WTC11 (cell line): ENCODE results near the gene KIF26A. TPM values are rescaled to one million over a fixed set of nuclear protein-coding genes. Genes with fewer than 3 reads are reported as not detected.

Source experiments
- ATAC-seq: fragments of 200-7000 bp; cut with Tn5 transposase; 2 replicates; pipeline ENCODE4 v1.10.0; 2021; ENCODE audit warnings: mild to moderate bottlenecking, moderate library complexity
- CTCF ChIA-PET: fragments of 300-600 bp; sonication (Branson Sonifier 250); formaldehyde crosslinking; loops from one replicate; lab custom pipeline; 2021; ENCODE audit warnings: antibody characterized with exemption; lab: Charles Lee
- POLR2A ChIA-PET: fragments of 350-600 bp; sonication (Branson Sonifier 250); formaldehyde crosslinking; loops from one replicate; lab custom pipeline; 2021; ENCODE audit warnings: antibody characterized with exemption; lab: Charles Lee
- DNase-seq: peaks from one replicate; pipeline ENCODE4 v3.0.0; 2021; ENCODE audit warnings: low spot score
- H3K27ac Mint-ChIP-seq: 2 replicates; pipeline ENCODE4 v1.8.0; 2021; ENCODE audit warnings: mixed read lengths
- H3K27me3 Mint-ChIP-seq: 2 replicates; pipeline ENCODE4 v1.8.0; 2021; ENCODE audit warnings: low read depth, mild to moderate bottlenecking, moderate library complexity, mixed read lengths
- H3K36me3 Mint-ChIP-seq: 2 replicates; pipeline ENCODE4 v1.8.0; 2021; ENCODE audit warnings: mixed read lengths
- H3K4me1 Mint-ChIP-seq: 2 replicates; pipeline ENCODE4 v1.8.0; 2022; ENCODE audit warnings: mixed read lengths
- H3K4me3 Mint-ChIP-seq: 2 replicates; pipeline ENCODE4 v1.8.0; 2021; ENCODE audit warnings: mild to moderate bottlenecking, moderate library complexity, mixed read lengths
- H3K9me3 Mint-ChIP-seq: 2 replicates; pipeline ENCODE4 v1.8.0; 2021; ENCODE audit warnings: mixed read lengths
- CREM ChIP-seq: sonication (generic); formaldehyde crosslinking; IDR thresholded peaks from 2 replicates; pipeline ENCODE4 v1.8.1; 2022; ENCODE audit warnings: mild to moderate bottlenecking, missing genetic modification reagents, moderate library complexity
- ELF4 ChIP-seq: sonication (generic); formaldehyde crosslinking; IDR thresholded peaks from 2 replicates; pipeline ENCODE4 v1.8.1; 2022; ENCODE audit warnings: low read depth, mild to moderate bottlenecking, moderate library complexity, missing genetic modification reagents
- FOXK1 ChIP-seq: sonication (generic); formaldehyde crosslinking; IDR thresholded peaks from 2 replicates; pipeline ENCODE4 v1.8.0; 2022; ENCODE audit warnings: mild to moderate bottlenecking, moderate library complexity, missing genetic modification reagents
- IRF2 ChIP-seq: sonication (generic); formaldehyde crosslinking; IDR thresholded peaks from 2 replicates; pipeline ENCODE4 v1.8.0; 2022; ENCODE audit warnings: low read depth, missing genetic modification reagents, borderline replicate concordance
- JAZF1 ChIP-seq: fragments of 250-450 bp; sonication (Bioruptor Pico); IDR thresholded peaks from 2 replicates; pipeline ENCODE4 v1.9.0; 2021; ENCODE audit warnings: moderate library complexity, mild to moderate bottlenecking, inconsistent platforms
- NFYB ChIP-seq: sonication (generic); formaldehyde crosslinking; conservative IDR thresholded peaks from 2 replicates; pipeline ENCODE4 v1.8.0; 2022; ENCODE audit warnings: low read depth, missing genetic modification reagents
- NR1H2 ChIP-seq: sonication (generic); formaldehyde crosslinking; IDR thresholded peaks from 2 replicates; pipeline ENCODE4 v1.9.0; 2021; ENCODE audit warnings: mild to moderate bottlenecking, moderate library complexity, missing genetic modification reagents
- SOX15 ChIP-seq: fragments of 250-450 bp; sonication (Bioruptor Pico); IDR thresholded peaks from 2 replicates; pipeline ENCODE4 v1.9.0; 2021; ENCODE audit warnings: mild to moderate bottlenecking
- SP1 ChIP-seq: sonication (generic); formaldehyde crosslinking; conservative IDR thresholded peaks from 2 replicates; pipeline ENCODE4 v1.8.1; 2022; ENCODE audit warnings: missing genetic modification reagents
- ZNF263 ChIP-seq: sonication (generic); formaldehyde crosslinking; IDR thresholded peaks from 2 replicates; pipeline ENCODE4 v1.8.1; 2022; ENCODE audit warnings: low read depth, mild to moderate bottlenecking, moderate library complexity, missing genetic modification reagents
- ZNF396 ChIP-seq: fragments of 250-450 bp; sonication (Bioruptor Pico); IDR thresholded peaks from 2 replicates; pipeline ENCODE4 v1.8.0; 2021; ENCODE audit warnings: mild to moderate bottlenecking, moderate library complexity, borderline replicate concordance
- total RNA-seq: library from RNA; stranded (reverse); gene quantifications from 3 replicates; pipeline ENCODE4 v1.2.3, GENCODE V29; 2021
- TF ChIP-seq, protein P1 (sequence below): fragments of 250-450 bp; sonication (Bioruptor Pico); IDR thresholded peaks from 2 replicates; pipeline ENCODE4 v1.9.0; 2021; ENCODE audit warnings: moderate library complexity, mild to moderate bottlenecking, inconsistent platforms, borderline replicate concordance
- TF ChIP-seq, protein P2 (sequence below): sonication (generic); formaldehyde crosslinking; IDR thresholded peaks from 2 replicates; pipeline ENCODE4 v1.8.1; 2023; ENCODE audit warnings: mild to moderate bottlenecking, missing genetic modification reagents
- TF ChIP-seq, protein P3 (sequence below): sonication (generic); formaldehyde crosslinking; IDR thresholded peaks from 2 replicates; pipeline ENCODE4 v1.8.0; 2023; ENCODE audit warnings: missing genetic modification reagents, mild to moderate bottlenecking, borderline replicate concordance

Gene KIF26A
- total RNA-seq, 1 experiment from 2014 or later: 53.4 TPM

DNA sequence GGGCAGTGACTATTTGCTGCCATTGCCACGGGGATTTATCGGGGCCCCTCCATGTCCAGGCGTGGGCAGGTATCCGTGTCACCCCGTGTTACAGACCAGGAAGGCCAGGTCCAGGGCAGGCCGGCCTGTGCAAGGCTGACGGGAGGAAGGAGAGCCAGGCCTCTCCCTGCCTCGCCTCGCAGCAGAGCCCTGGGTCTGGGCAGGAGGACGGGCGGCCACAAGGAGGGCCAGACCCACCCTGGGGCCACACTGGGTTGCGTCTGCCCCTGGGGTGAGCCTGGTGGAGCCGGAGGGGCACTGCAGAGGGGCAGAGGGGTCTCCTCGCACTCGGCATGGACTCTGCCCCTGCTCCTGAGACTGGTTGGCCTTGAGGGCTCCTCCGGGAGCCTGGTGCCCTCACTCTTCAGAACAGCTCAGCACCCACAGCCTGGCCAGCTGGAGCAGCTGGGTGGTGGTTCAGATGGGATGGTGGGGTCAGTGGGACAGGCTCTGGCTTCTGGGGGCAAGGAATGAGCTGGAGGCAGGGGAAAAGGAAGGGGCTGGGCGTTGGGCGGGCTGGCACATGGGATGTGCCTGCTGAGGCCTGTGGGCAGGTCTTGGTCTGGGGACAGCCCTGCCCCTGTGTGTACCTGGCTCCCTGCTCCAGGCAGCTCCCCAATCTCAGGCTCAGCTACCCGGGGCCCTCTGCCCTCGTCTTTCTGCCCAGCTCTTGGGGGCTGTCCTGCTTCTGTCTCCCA lies 53.9 kb downstream of the KIF26A start:
- H3K36me3 Mint-ChIP-seq: no peaks in the 10 kb centered on the region
- H3K4me1 Mint-ChIP-seq: peaks cover 5% of the 10 kb centered on the region; the same call in 1 of the 2 replicates
- ChIA-PET POLR2A (no interaction called here), CTCF (interaction anchor here (1.4 to 2.2 kb wide), 2 partner anchors 10 to 32 kb away, joined by 3 to 5 read pairs; no protein-coding TSS in a partner anchor)
- no peak for ATAC-seq
- no peak overlapping the region for H3K27ac Mint-ChIP-seq
- no peak for TF ChIP-seq ELF4 (CRISPR knock-in tag)
- DNase-seq: no peak
- H3K4me3 Mint-ChIP-seq: no peak overlapping the region
- H3K9me3 Mint-ChIP-seq: no peaks in the 10 kb centered on the region
- H3K27me3 Mint-ChIP-seq: no peaks in the 10 kb centered on the region

DNA sequence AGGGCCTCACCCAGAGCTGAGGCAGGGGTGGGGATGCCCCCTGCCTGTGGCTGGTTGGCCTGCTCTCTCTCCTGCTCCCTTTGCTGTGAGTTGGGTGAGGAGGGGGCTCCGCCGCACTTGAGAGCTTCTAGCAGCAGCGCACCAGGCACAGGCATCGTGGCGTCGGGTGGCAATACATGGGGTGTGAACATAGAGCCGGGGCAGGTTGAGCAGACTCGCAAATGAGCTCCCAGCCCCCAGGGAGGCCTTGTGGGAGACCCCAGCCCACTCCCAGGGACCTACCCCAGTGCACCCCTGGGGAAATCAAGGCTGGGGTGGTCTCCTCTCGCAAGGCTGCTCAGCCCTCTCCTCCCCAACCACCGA lies 54.5 kb downstream of the KIF26A start:
- no peaks in the 10 kb centered on the region for H3K9me3 Mint-ChIP-seq
- no peak for DNase-seq
- peaks cover 5% of the 10 kb centered on the region; the same call in 1 of the 2 replicates for H3K4me1 Mint-ChIP-seq
- no peak overlapping the region for H3K4me3 Mint-ChIP-seq
- TF ChIP-seq NFYB (CRISPR knock-in tag) (no peak), JAZF1 (CRISPR knock-in tag) (no peak), ZNF396 (CRISPR knock-in tag) (no peak), ZNF263 (no peak), CREM (CRISPR knock-in tag) (no peak), IRF2 (CRISPR knock-in tag) (no peak), SOX15 (CRISPR knock-in tag) (no peak), FOXK1 (CRISPR knock-in tag) (no peak)
- TF ChIP-seq, protein P1, sequence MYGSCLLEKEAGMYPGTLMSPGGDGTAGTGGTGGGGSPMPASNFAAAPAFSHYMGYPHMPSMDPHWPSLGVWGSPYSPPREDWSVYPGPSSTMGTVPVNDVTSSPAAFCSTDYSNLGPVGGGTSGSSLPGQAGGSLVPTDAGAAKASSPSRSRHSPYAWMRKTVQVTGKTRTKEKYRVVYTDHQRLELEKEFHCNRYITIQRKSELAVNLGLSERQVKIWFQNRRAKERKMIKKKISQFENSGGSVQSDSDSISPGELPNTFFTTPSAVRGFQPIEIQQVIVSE: no peak
- TF ChIP-seq, protein P2, sequence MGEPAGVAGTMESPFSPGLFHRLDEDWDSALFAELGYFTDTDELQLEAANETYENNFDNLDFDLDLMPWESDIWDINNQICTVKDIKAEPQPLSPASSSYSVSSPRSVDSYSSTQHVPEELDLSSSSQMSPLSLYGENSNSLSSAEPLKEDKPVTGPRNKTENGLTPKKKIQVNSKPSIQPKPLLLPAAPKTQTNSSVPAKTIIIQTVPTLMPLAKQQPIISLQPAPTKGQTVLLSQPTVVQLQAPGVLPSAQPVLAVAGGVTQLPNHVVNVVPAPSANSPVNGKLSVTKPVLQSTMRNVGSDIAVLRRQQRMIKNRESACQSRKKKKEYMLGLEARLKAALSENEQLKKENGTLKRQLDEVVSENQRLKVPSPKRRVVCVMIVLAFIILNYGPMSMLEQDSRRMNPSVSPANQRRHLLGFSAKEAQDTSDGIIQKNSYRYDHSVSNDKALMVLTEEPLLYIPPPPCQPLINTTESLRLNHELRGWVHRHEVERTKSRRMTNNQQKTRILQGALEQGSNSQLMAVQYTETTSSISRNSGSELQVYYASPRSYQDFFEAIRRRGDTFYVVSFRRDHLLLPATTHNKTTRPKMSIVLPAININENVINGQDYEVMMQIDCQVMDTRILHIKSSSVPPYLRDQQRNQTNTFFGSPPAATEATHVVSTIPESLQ: no peak
- TF ChIP-seq, protein P3, sequence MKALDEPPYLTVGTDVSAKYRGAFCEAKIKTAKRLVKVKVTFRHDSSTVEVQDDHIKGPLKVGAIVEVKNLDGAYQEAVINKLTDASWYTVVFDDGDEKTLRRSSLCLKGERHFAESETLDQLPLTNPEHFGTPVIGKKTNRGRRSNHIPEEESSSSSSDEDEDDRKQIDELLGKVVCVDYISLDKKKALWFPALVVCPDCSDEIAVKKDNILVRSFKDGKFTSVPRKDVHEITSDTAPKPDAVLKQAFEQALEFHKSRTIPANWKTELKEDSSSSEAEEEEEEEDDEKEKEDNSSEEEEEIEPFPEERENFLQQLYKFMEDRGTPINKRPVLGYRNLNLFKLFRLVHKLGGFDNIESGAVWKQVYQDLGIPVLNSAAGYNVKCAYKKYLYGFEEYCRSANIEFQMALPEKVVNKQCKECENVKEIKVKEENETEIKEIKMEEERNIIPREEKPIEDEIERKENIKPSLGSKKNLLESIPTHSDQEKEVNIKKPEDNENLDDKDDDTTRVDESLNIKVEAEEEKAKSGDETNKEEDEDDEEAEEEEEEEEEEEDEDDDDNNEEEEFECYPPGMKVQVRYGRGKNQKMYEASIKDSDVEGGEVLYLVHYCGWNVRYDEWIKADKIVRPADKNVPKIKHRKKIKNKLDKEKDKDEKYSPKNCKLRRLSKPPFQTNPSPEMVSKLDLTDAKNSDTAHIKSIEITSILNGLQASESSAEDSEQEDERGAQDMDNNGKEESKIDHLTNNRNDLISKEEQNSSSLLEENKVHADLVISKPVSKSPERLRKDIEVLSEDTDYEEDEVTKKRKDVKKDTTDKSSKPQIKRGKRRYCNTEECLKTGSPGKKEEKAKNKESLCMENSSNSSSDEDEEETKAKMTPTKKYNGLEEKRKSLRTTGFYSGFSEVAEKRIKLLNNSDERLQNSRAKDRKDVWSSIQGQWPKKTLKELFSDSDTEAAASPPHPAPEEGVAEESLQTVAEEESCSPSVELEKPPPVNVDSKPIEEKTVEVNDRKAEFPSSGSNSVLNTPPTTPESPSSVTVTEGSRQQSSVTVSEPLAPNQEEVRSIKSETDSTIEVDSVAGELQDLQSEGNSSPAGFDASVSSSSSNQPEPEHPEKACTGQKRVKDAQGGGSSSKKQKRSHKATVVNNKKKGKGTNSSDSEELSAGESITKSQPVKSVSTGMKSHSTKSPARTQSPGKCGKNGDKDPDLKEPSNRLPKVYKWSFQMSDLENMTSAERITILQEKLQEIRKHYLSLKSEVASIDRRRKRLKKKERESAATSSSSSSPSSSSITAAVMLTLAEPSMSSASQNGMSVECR: no peak
- ATAC-seq: no peak
- ChIA-PET CTCF (interaction anchor here (2.2 kb wide), 1 partner anchor 31 kb away, joined by 5 read pairs; no protein-coding TSS in a partner anchor), POLR2A (no interaction called here)
- H3K27me3 Mint-ChIP-seq: no peaks in the 10 kb centered on the region
- H3K36me3 Mint-ChIP-seq: no peaks in the 10 kb centered on the region
- no peak overlapping the region for H3K27ac Mint-ChIP-seq

DNA sequence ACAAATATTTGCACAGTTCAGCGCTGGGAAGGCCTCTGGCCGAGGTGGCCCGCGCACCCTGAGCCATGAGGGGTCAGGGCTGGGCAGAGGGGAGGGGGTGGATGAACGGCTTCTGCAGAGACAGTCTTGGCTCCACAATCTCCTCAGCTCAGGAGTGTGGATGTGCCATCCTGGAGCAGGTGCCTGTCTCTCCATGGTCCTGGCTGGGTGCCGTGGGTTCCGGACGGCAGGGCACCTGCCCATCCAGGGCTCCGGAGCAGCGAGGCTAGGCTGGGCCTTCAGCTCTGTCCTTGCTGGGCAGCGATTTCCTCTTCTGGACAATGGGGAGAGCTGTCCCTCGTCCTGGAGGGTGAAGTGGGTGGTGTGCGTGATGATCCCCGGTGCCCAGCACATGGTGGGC lies 55.6 kb downstream of the KIF26A start:
- ChIA-PET CTCF (interaction anchor here (1.0 kb wide), 1 partner anchor 116 kb away, joined by 3 read pairs; no protein-coding TSS in a partner anchor), POLR2A (no interaction called here)
- Mint-ChIP-seq H3K4me3 (no peak overlapping the region), H3K27me3 (no peaks in the 10 kb centered on the region), H3K9me3 (no peaks in the 10 kb centered on the region), H3K27ac (no peak overlapping the region), H3K36me3 (no peaks in the 10 kb centered on the region), H3K4me1 (peaks cover 5% of the 10 kb centered on the region; the same call in 1 of the 2 replicates)
- TF ChIP-seq JAZF1 (CRISPR knock-in tag) (no peak), NR1H2 (CRISPR knock-in tag) (no peak), SP1 (CRISPR knock-in tag) (no peak)
- ATAC-seq (no peak), DNase-seq (no peak)
